Activated naive CD4-positive, alpha-beta T cell treated with anti-CD3 and anti-CD28 coated beads, Interleukin-2, amount 50 U/mL, for 16 hours (primary cell): Measurements from ENCODE around the gene TNNC1.

Experiments
- DNase-seq: peaks from one replicate; pipeline ENCODE4 v3.0.0-alpha.2; 2020

TNNC1 gene

GRCh38 chr3:52483577-52484381 is 29.9 kb upstream of the TNNC1 start:
- no peak for DNase-seq

GRCh38 chr3:52483081-52483480 is 29.2 kb upstream of the TNNC1 start:
- no peak for DNase-seq

GRCh38 chr3:52481819-52482521 is 28.1 kb upstream of the TNNC1 start:
- no peak for DNase-seq

GRCh38 chr3:52480768-52481715 is 27.2 kb upstream of the TNNC1 start:
- DNase-seq, result no peak

GRCh38 chr3:52479877-52480575 is 26.2 kb upstream of the TNNC1 start:
- no peak for DNase-seq

GRCh38 chr3:52479037-52479876 is 25.4 kb upstream of the TNNC1 start:
- no peak for DNase-seq

GRCh38 chr3:52477796-52478095 is 23.9 kb upstream of the TNNC1 start:
- no peak for DNase-seq

GRCh38 chr3:52477076-52477795 is 23.4 kb upstream of the TNNC1 start:
- no peak for DNase-seq

- no peak for DNase-seq
Observed at GRCh38 chr3:52473026-52473425, 19.2 kb upstream of the TNNC1 start.

- no peak for DNase-seq
Observed at GRCh38 chr3:52472239-52473000, 18.6 kb upstream of the TNNC1 start.

- no peak for DNase-seq
Observed at GRCh38 chr3:52471371-52472238, 17.8 kb upstream of the TNNC1 start.

- no peak for DNase-seq
Observed at GRCh38 chr3:52470920-52471319, 17.1 kb upstream of the TNNC1 start.

- DNase-seq, result no peak
Observed at GRCh38 chr3:52469001-52469400, 15.2 kb upstream of the TNNC1 start.

- no peak for DNase-seq
Observed at GRCh38 chr3:52468336-52468735, 14.5 kb upstream of the TNNC1 start.

- DNase-seq, result no peak
Observed at GRCh38 chr3:52463416-52463815, 9.6 kb upstream of the TNNC1 start.

- DNase-seq, result no peak
Observed at GRCh38 chr3:52461874-52462273, 8.0 kb upstream of the TNNC1 start.

- no peak for DNase-seq
Observed at GRCh38 chr3:52458770-52459545, 5.1 kb upstream of the TNNC1 start.

- no peak for DNase-seq
Observed at GRCh38 chr3:52458031-52458760, 4.4 kb upstream of the TNNC1 start.
